Caco-2 (cell line): Measurements from ENCODE around the gene EOLA1. TPM values are rescaled to one million over a fixed set of nuclear protein-coding genes. Genes with fewer than 3 reads are reported as not detected.
A peak's percentile ranks its signal among the peaks of the same experiment; 100 is the strongest.

Source experiments
- Bru-seq: library from RNA; stranded (reverse); fragments of 400-500 nt; gene quantifications from one replicate; lab custom pipeline; 2021; lab: Mats Ljungman, UMichigan
- BruChase-seq, 2 experiments: library from RNA; stranded (reverse); fragments of 400-500 nt; gene quantifications; one replicate each; lab custom pipeline; 2021; lab: Mats Ljungman, UMichigan
- BruUV-seq: library from RNA; stranded (reverse); fragments of 400-500 nt; replicated peaks from 2 replicates; lab custom pipeline; 2021; lab: Mats Ljungman, UMichigan
- CTCF ChIA-PET: fragments of 300-600 bp; sonication (Branson Sonifier 250); formaldehyde crosslinking; loops from one replicate; lab custom pipeline; 2022; ENCODE audit warnings: antibody characterized with exemption; lab: Charles Lee
- POLR2A ChIA-PET: fragments of 300-600 bp; sonication (Branson Sonifier 250); formaldehyde crosslinking; loops from one replicate; lab custom pipeline; 2022; ENCODE audit warnings: antibody characterized with exemption; lab: Charles Lee
- DNase-seq, 2 experiments: peaks; one replicate each; pipeline versions ENCODE4 v3.0.0 to v3.0.0-alpha.2; 2020 to 2022
- H3K27me3 ChIP-seq: replicated peaks from 2 replicates; pipeline ENCODE4 v1.6.0; 2011; ENCODE audit warnings: low read length; ENCODE audit not compliant: control insufficient read depth, insufficient read depth
- H3K36me3 ChIP-seq: 2 replicates; pipeline ENCODE4 v1.5.1; 2011; ENCODE audit warnings: low read length; ENCODE audit not compliant: control insufficient read depth, insufficient read depth
- H3K4me1 ChIP-seq: fragments of 250-450 bp; sonication (Bioruptor Pico); 2 replicates; pipeline ENCODE4 v1.5.1; 2020; ENCODE audit warnings: mild to moderate bottlenecking
- H3K4me3 ChIP-seq: 2 replicates; pipeline ENCODE4 v1.5.1; 2011; ENCODE audit warnings: low read depth, mild to moderate bottlenecking, control low read depth, low read length
- H3K9me3 ChIP-seq: fragments of 250-450 bp; sonication (Bioruptor Pico); 2 replicates; pipeline ENCODE4 v1.5.1; 2020; ENCODE audit warnings: mild to moderate bottlenecking, moderate library complexity
- H3K27ac Mint-ChIP-seq: one replicate; pipeline ENCODE4 v1.8.0; 2022; ENCODE audit warnings: mixed read lengths; ENCODE audit not compliant: unreplicated experiment
- H3K27me3 Mint-ChIP-seq: one replicate; pipeline ENCODE4 v1.8.0; 2022; ENCODE audit warnings: mixed read lengths; ENCODE audit not compliant: insufficient read depth, unreplicated experiment
- H3K36me3 Mint-ChIP-seq: one replicate; pipeline ENCODE4 v1.8.0; 2022; ENCODE audit warnings: mild to moderate bottlenecking, mixed read lengths; ENCODE audit not compliant: insufficient read depth, unreplicated experiment
- H3K4me1 Mint-ChIP-seq: one replicate; pipeline ENCODE4 v1.8.0; 2022; ENCODE audit warnings: low read depth, mixed read lengths; ENCODE audit not compliant: unreplicated experiment
- H3K4me3 Mint-ChIP-seq: one replicate; pipeline ENCODE4 v1.8.0; 2022; ENCODE audit warnings: mild to moderate bottlenecking, moderate library complexity, mixed read lengths; ENCODE audit not compliant: unreplicated experiment
- H3K9me3 Mint-ChIP-seq: one replicate; pipeline ENCODE4 v1.8.0; 2022; ENCODE audit warnings: mixed read lengths; ENCODE audit not compliant: unreplicated experiment
- intact Hi-C: fragments of 100-400 bp; cut with micrococcal nuclease; formaldehyde crosslinking; loops from one replicate; pipeline ENCODE4 v1.10.0; 2022; ENCODE audit not compliant: unreplicated experiment
- long read RNA-seq: library from polyadenylated mRNA; stranded (forward); transcript quantifications from one replicate; pipeline ENCODE4 v2.0.0, GENCODE V29; 2022
- total RNA-seq: library from RNA; stranded (reverse); gene quantifications from 2 replicates; pipeline ENCODE4 v1.2.3, GENCODE V29; 2022
- TF ChIP-seq, protein P1 (sequence below), 2 experiments: fragments of 200-600 bp in 1 of 2; IDR thresholded peaks; 1 replicate in 1 of 2; 2 replicates in 1 of 2; pipeline versions ENCODE4 v1.5.1 to v1.8.0; 2011 to 2022; ENCODE audit warnings: antibody characterized with exemption in 1 of 2, control low read depth in 1 of 2, inconsistent platforms in 1 of 2, low read depth in 1 of 2, low read length in 1 of 2, mild to moderate bottlenecking in 1 of 2, moderate library complexity in 1 of 2; ENCODE audit not compliant: insufficient read depth in 1 of 2, severe bottlenecking in 1 of 2, unreplicated experiment in 1 of 2

EOLA1 gene
- total RNA-seq (7.1 and 10.2 TPM in 2 replicates), Bru-seq, nascent RNA (percentile 39 among the genes with signal in this experiment), BruChase-seq, experiment 1, labeled RNA remaining after a 2-hour chase (percentile 50 among the genes with signal in this experiment), BruChase-seq, experiment 2, labeled RNA remaining after a 6-hour chase (percentile 47 among the genes with signal in this experiment)
- long read RNA-seq, partial matches to known transcripts, result 0 of 11 reads
- long read RNA-seq, other reads (novel, unspliced or antisense), result 5 of 11 reads

DNA sequence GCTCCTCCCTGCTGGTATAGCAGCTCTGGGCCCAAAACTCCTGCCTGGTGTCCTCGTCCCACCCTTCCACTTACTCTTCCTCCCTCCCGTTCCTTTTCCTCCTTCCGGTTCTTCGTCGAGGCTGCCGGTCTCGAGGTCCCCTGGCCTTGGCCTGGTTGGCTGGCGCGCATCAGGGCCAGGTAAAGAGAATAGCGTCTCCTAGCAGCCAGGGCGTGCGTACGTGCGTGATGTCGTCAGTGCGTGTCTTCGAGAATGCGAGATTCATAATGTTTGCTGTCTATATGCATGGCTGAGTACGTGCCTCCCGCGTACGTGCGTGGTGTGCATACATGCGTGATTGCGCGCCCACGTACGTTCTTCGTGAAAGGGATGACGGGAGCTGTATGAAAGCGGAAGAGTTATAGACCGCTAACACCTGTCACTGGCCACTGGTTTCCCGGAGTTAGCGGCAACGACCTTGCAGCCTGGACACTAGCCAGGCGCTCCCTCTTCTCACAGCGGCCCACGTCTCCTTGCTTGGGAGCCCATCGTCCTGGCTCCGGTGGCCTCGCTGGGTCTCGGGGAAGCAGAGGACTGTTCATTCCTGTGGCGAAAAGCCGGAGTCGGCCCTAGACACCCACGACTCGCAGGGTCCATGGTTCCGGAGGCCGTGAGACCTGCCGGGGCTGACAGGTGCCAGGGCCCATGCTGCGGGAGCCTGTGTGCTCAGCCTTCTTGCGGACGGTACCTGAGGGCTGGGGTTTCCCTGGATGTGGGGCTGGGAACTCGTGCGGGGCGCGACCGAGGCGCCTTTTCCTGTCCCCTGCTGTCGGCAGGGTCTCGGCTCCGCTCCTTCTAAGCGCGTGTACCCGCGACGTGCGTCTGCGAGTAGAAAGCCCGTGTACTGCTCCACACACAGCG is at the start of gene EOLA1:
TSS of gene EOLA1 (plus strand) at position 392 of the 900 bp plus-strand sequence. CDS start 4,619 bp downstream, outside the sequence.
- ChIA-PET CTCF (interaction anchor here (0.6 to 2.6 kb wide), 4 partner anchors 29 to 887 kb away, joined by 5 to 36 read pairs (median 6); partner anchors contain the start of gene IDS), POLR2A (interaction anchor here (0.5 to 2.1 kb wide), 5 partner anchors 13 to 400 kb away, joined by 3 to 7 read pairs (median 5); no protein-coding TSS in a partner anchor)
- no peaks in the 10 kb centered on the region for H3K4me1 Mint-ChIP-seq
- Histone ChIP-seq H3K4me1 (no peaks in the 10 kb centered on the region), H3K36me3 (no peaks in the 10 kb centered on the region), H3K9me3 (no peaks in the 10 kb centered on the region), H3K27me3 (no peaks in the 10 kb centered on the region), H3K4me3 (peak within 1 kb of the TSS; percentile 77)
- intact Hi-C loops, result no loop called here
- no peaks in the 10 kb centered on the region for H3K27me3 Mint-ChIP-seq
- H3K9me3 Mint-ChIP-seq, result no peaks in the 10 kb centered on the region
- peak within 1 kb of the TSS; percentile 89 for H3K4me3 Mint-ChIP-seq
- peak; percentile 84 to 91 for DNase-seq
- no TSS peak for BruUV-seq
- peak within 1 kb of the TSS; percentile 98 for H3K27ac Mint-ChIP-seq
- H3K36me3 Mint-ChIP-seq, result no peaks in the 10 kb centered on the region
- TF ChIP-seq, protein P1, sequence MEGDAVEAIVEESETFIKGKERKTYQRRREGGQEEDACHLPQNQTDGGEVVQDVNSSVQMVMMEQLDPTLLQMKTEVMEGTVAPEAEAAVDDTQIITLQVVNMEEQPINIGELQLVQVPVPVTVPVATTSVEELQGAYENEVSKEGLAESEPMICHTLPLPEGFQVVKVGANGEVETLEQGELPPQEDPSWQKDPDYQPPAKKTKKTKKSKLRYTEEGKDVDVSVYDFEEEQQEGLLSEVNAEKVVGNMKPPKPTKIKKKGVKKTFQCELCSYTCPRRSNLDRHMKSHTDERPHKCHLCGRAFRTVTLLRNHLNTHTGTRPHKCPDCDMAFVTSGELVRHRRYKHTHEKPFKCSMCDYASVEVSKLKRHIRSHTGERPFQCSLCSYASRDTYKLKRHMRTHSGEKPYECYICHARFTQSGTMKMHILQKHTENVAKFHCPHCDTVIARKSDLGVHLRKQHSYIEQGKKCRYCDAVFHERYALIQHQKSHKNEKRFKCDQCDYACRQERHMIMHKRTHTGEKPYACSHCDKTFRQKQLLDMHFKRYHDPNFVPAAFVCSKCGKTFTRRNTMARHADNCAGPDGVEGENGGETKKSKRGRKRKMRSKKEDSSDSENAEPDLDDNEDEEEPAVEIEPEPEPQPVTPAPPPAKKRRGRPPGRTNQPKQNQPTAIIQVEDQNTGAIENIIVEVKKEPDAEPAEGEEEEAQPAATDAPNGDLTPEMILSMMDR (IDR thresholded peaks at IDR 0.05; ENCODE audit: insufficient read depth in 1 of 2, low read depth in 1 of 2, low read length in 1 of 2, severe bottlenecking in 1 of 2, unreplicated experiment in 1 of 2), result no peak

DNA sequence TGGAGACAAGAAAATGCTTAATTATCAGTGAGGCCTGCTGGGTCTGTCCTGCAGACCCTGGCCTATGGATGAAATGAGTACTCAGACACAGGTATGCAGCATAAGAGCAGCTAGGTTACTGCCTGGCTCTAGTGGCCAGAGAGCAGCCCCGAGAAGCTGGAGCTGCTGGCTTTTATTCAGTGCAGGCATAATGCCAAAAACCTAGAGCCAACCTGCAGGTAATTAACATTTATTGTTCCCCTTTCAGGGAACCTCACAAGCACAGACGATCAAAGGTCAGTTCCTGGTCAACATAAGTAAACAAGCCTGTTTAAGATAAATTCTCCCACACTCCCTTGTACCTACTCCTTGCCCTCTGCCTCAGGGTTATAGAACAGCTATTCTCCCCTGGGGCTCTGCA is 49.0 kb upstream of the EOLA1 start:
- H3K36me3 ChIP-seq, result no peaks in the 10 kb centered on the region; the same call in 1 of the 2 replicates
- no peaks in the 10 kb centered on the region for H3K27me3 Mint-ChIP-seq
- peak in 1 of 2 experiments; percentile 12 for DNase-seq
- H3K4me3 ChIP-seq, result no peak overlapping the region
- no peaks in the 10 kb centered on the region for H3K4me1 Mint-ChIP-seq
- no peak overlapping the region for H3K4me3 Mint-ChIP-seq
- no peak overlapping the region for H3K27ac Mint-ChIP-seq
- H3K27me3 ChIP-seq, result no peaks in the 10 kb centered on the region
- no peaks in the 10 kb centered on the region for H3K9me3 ChIP-seq
- BruUV-seq, result no TSS peak
- peaks cover 32% of the 10 kb centered on the region for H3K36me3 Mint-ChIP-seq
- intact Hi-C loops, result no loop called here
- POLR2A ChIA-PET, result no interaction called here
- H3K9me3 Mint-ChIP-seq, result no peaks in the 10 kb centered on the region
- TF ChIP-seq, protein P1 (IDR thresholded peaks at IDR 0.05; ENCODE audit: insufficient read depth in 1 of 2, low read depth in 1 of 2, low read length in 1 of 2, severe bottlenecking in 1 of 2, unreplicated experiment in 1 of 2), result no peak
- H3K4me1 ChIP-seq, result peaks cover 35% of the 10 kb centered on the region
- CTCF ChIA-PET, result no interaction called here
